HG03432 (cell line): ENCODE results near the gene SSX5.
"Not testable (repeated sequence)": the region's sequence is repeated elsewhere in the genome, so short reads cannot be mapped to it uniquely, and the experiment has no call there.

Experiments used
- ATAC-seq: cut with Tn5 transposase; IDR thresholded peaks from one replicate; pipeline ENCODE4 v1.9.1; 2021; ENCODE audit warnings: mild to moderate bottlenecking, moderate library complexity; ENCODE audit not compliant: unreplicated experiment

Gene SSX5

DNA sequence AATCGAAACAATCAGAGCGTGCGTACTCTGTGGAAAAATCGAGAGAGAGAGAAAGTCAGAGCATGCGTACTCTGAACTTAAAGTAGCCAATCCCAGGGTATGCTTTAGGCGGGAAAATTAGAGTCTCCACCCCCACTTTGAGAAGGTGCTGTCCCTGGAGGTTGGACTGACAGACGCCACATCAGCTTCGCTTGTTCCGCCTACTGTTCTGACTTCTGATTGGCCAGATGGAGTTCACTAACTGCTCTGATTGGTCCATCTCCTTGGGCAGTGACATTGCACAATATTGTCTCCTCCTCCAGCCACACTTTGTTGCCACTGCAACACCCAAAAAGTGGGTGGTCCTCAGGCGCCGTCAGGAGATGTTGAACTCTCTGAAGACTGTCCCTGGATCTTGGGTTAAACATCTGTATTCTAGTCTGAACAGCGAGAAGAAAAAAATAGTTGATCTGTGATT is at the start of gene SSX5:
TSS of gene SSX5 (minus strand) at position 51 of the 457 bp plus-strand sequence. CDS start 1,437 bp downstream, outside the sequence.
- ATAC-seq, result no peak

DNA sequence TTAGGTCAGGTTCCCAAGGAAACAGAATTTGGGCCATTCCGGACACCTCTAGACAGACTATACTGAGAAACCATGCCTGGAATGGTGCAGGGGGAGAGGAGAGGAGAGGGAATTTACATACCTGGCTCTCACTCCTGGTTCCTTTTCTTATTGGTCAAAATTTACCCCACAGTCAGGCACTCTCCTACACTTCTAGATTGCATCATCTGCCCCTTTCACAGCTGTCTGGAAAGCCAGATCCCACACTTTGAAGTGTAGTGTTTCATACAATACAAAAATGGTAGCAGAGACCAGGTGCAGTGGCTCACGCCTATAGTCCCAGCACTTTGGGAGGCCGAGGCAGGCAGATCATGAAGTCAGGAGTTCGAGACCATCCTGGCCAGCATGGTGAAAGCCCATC is 27.6 kb upstream of the SSX5 start:
- not testable (repeated sequence) for ATAC-seq

- not testable (repeated sequence) for ATAC-seq
These were observed 17.7 kb upstream of the SSX5 start for GRCh38 chrX:48214341-48214740.

GRCh38 chrX:48190024-48190423 is 6.6 kb downstream of the SSX5 start:
- ATAC-seq, result not testable (repeated sequence)

DNA sequence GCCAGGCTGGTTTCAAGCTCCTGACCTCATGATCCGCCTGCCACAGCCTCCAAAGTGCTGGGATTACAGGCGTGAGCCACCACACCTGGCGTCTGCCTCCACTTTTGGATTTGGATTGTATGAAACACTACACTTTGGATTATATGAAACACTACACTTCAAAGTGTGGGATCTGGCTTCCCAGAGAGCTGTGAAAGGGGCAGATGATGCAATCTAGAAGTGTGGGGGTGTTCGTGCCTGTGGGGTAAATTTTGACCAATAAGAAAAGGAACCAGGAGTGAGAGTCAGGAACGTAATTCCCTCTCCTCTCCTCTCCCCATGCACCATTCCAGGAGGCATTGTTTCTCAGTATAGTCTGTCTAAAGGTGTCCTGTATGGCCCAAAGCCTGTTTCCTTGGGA is 14.7 kb downstream of the SSX5 start:
- not testable (repeated sequence) for ATAC-seq

- ATAC-seq, result no peak
These were observed 15.8 kb downstream of the SSX5 start for GRCh38 chrX:48180811-48181210.

GRCh38 chrX:48179691-48180090 is 16.9 kb downstream of the SSX5 start:
- ATAC-seq, result no peak

DNA sequence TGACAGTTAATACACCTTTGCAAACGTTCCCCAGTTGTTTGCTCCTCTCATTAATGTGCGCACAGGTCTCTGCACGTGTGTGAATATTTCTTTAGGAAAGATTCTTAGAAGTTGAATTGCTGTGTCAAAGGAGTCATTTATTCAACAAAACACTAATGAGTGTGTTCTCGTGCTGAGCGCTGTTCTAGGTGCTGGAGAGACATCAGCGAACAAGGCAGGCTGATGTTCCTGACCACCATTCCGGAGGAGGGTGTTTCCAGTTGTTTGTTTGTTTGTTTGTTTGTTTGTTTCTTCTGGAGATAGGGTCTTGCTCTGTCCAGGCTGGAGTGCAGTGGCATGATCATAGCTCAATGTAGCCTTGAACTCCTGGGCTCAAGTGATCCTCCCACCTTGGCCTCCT is 30.3 kb downstream of the SSX5 start:
- not testable (repeated sequence) for ATAC-seq

- ATAC-seq, result no peak
These were observed 31.4 kb downstream of the SSX5 start for GRCh38 chrX:48165241-48165640.

DNA sequence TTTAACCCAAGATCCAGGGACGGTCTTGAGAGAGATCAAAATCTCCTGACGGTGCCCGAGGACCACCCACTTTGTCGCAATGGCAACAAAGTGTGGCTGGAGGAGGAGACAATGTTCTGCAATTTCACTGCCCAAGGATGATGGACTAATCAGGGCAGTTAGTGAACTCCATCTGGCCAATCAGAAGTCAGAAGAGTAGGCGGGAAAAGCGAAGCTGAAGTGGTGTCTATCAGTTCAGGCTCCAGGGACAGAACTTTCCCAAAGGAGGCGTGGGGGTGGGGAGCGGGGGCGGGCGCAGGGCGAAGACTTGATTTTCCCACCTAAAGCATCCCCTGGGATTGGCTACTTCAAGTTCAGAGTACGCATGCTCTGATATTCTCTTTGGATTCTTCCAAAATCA is 40.6 kb downstream of the SSX5 start:
- ATAC-seq, result no peak

- no peak for ATAC-seq
These were observed 41.8 kb downstream of the SSX5 start for GRCh38 chrX:48154796-48155195.

- ATAC-seq, result no peak
These were observed 42.8 kb downstream of the SSX5 start for GRCh38 chrX:48153769-48154168.

- not testable (repeated sequence) for ATAC-seq
These were observed 53.9 kb downstream of the SSX5 start for GRCh38 chrX:48142697-48143096.

DNA sequence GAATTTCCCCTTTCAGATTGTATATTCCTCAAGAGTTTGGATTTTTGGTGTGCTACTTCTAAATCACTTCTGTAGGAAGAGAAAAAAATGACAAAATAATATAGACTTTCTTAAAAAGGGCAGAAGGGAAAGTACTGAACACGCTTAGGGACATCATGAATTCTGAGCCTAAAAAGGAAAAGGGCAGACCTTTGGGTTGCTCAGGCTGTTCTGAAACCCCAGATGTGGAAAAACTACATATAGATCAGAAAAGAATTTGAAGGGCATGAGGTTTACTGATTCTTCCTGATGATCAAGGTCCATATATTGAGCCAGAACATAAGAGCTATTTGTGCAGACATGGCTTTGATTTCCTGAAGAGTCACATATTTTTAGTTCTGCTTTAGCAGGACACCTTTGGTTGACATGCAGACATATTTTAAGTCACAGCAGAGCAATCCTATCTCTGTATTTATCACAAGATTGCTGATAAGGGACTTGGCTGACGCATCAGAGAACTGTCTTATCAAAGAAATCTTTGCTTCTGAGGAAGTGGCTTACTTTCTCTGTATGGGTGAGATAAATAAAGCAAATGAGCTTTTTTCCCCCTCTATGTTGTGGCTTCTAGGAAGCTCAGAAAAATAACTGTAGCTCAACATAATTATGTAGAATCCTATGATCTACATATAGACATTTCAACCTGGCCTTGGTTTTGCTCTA is 54.6 kb downstream of the SSX5 start:
- ATAC-seq, result not testable (repeated sequence)

- not testable (repeated sequence) for ATAC-seq
These were observed 57.5 kb downstream of the SSX5 start for GRCh38 chrX:48139076-48139475.
